Skeletal muscle tissue (tissue), 4 donors: ENCODE measurements around the gene UVSSA. TPM values are rescaled to one million over a fixed set of nuclear protein-coding genes. Genes with fewer than 3 reads are reported as not detected.

Experiments used
- H3K27ac ChIP-seq: one replicate; pipeline ENCODE4 v1.7.0; 2013; ENCODE audit warnings: mild to moderate bottlenecking, low read depth, low read length, inconsistent platforms
- H3K27me3 ChIP-seq, 3 donors: one replicate each; pipeline ENCODE4 v1.7.0; 2013; ENCODE audit warnings: low read length in 3 of 3; ENCODE audit not compliant: control insufficient read depth in 3 of 3, insufficient read depth in 3 of 3
- H3K36me3 ChIP-seq, 3 donors: one replicate each; pipeline ENCODE4 v1.7.0; 2013; ENCODE audit warnings: low read length in 3 of 3; ENCODE audit not compliant: control insufficient read depth in 3 of 3, insufficient read depth in 3 of 3
- H3K4me1 ChIP-seq, 3 donors: one replicate each; pipeline ENCODE4 v1.7.0; 2013; ENCODE audit warnings: low read length in 3 of 3, mild to moderate bottlenecking in 3 of 3; ENCODE audit not compliant: control insufficient read depth in 3 of 3, insufficient read depth in 3 of 3
- H3K4me3 ChIP-seq, 3 donors: one replicate each; pipeline ENCODE4 v1.7.0; 2013; ENCODE audit warnings: low read length in 3 of 3
- H3K9ac ChIP-seq, 3 donors: one replicate each; pipeline ENCODE4 v1.7.0; 2013; ENCODE audit warnings: low read length in 3 of 3, mild to moderate bottlenecking in 3 of 3, moderate library complexity in 2 of 3, low read depth in 1 of 3
- H3K9me3 ChIP-seq, 3 donors: one replicate each; pipeline ENCODE4 v1.7.0; 2013; ENCODE audit warnings: low read length in 3 of 3; ENCODE audit not compliant: control insufficient read depth in 3 of 3
- total RNA-seq: library from RNA; depleted of rRNA; stranded (reverse); fragments of >200 nt; gene quantifications from one replicate; pipeline ENCODE4 v1.2.3, GENCODE V29; 2014
- donor health status: Osteomylitis.

Gene UVSSA
- total RNA-seq, 1 donor from 2014 or later = 2.6 TPM

GRCh38 chr4:1413687-1414479 is 66.9 kb downstream of the UVSSA start:
- Histone ChIP-seq H3K4me3 (no peak overlapping the region), H3K36me3 (no peaks in the 10 kb centered on the region), H3K27me3 (peaks cover 67 to 86% (median 75%) of the 10 kb centered on the region in 3 donors), H3K9me3 (no peaks in the 10 kb centered on the region), H3K4me1 (no peaks in the 10 kb centered on the region), H3K9ac (no peak overlapping the region), H3K27ac (no peak overlapping the region)

GRCh38 chr4:1414831-1415680 is 68.0 kb downstream of the UVSSA start:
- H3K27ac ChIP-seq = no peak overlapping the region
- H3K36me3 ChIP-seq = no peaks in the 10 kb centered on the region
- H3K9ac ChIP-seq = no peak overlapping the region
- H3K4me1 ChIP-seq = no peaks in the 10 kb centered on the region
- no peaks in the 10 kb centered on the region for H3K9me3 ChIP-seq
- H3K27me3 ChIP-seq = peaks cover 63 to 84% (median 70%) of the 10 kb centered on the region in 3 donors
- H3K4me3 ChIP-seq = no peak overlapping the region

GRCh38 chr4:1415681-1415981 is 68.6 kb downstream of the UVSSA start:
- no peaks in the 10 kb centered on the region for H3K36me3 ChIP-seq
- no peaks in the 10 kb centered on the region for H3K9me3 ChIP-seq
- no peak overlapping the region for H3K4me3 ChIP-seq
- peaks cover 62 to 79% (median 70%) of the 10 kb centered on the region in 3 donors for H3K27me3 ChIP-seq
- no peak overlapping the region for H3K27ac ChIP-seq
- no peak overlapping the region for H3K9ac ChIP-seq
- H3K4me1 ChIP-seq = no peaks in the 10 kb centered on the region

- Histone ChIP-seq H3K4me3 (no peak overlapping the region), H3K36me3 (no peaks in the 10 kb centered on the region), H3K27me3 (peaks cover 56 to 72% (median 65%) of the 10 kb centered on the region in 3 donors), H3K4me1 (no peaks in the 10 kb centered on the region), H3K9ac (no peak overlapping the region), H3K9me3 (no peaks in the 10 kb centered on the region), H3K27ac (no peak overlapping the region)
Observed at GRCh38 chr4:1416051-1416947, 69.3 kb downstream of the UVSSA start.

- Histone ChIP-seq H3K27ac (no peak overlapping the region), H3K4me1 (no peaks in the 10 kb centered on the region), H3K27me3 (peaks cover 50 to 66% (median 59%) of the 10 kb centered on the region in 3 donors), H3K9me3 (no peaks in the 10 kb centered on the region), H3K36me3 (no peaks in the 10 kb centered on the region), H3K9ac (no peak overlapping the region), H3K4me3 (no peak overlapping the region)
Observed at GRCh38 chr4:1416948-1417260, 69.9 kb downstream of the UVSSA start.

- H3K27me3 ChIP-seq = peaks cover 42 to 60% (median 53%) of the 10 kb centered on the region in 3 donors
Observed at GRCh38 chr4:1417522-1418390, 70.7 kb downstream of the UVSSA start.

GRCh38 chr4:1418494-1419285 is 71.7 kb downstream of the UVSSA start:
- Histone ChIP-seq H3K4me1 (no peaks in the 10 kb centered on the region), H3K27me3 (peaks cover 33 to 53% (median 44%) of the 10 kb centered on the region in 3 donors), H3K9me3 (no peaks in the 10 kb centered on the region), H3K27ac (no peak overlapping the region), H3K36me3 (no peaks in the 10 kb centered on the region), H3K4me3 (no peak overlapping the region), H3K9ac (no peak overlapping the region)

More at GRCh38 chr4:1417522-1418390, 70.7 kb downstream of the UVSSA start:
- Histone ChIP-seq H3K27ac (no peak overlapping the region), H3K4me1 (no peaks in the 10 kb centered on the region), H3K9ac (no peak overlapping the region), H3K9me3 (no peaks in the 10 kb centered on the region), H3K36me3 (no peaks in the 10 kb centered on the region), H3K4me3 (no peak overlapping the region)

GRCh38 chr4:1419708-1420107 is 72.7 kb downstream of the UVSSA start:
- Histone ChIP-seq H3K36me3 (no peaks in the 10 kb centered on the region), H3K27ac (no peak overlapping the region), H3K27me3 (peaks cover 30 to 55% (median 47%) of the 10 kb centered on the region in 3 donors), H3K4me1 (no peaks in the 10 kb centered on the region), H3K9ac (no peak overlapping the region), H3K9me3 (no peaks in the 10 kb centered on the region), H3K4me3 (no peak overlapping the region)
